ENCODE results near the gene NANOS2.

DNA sequence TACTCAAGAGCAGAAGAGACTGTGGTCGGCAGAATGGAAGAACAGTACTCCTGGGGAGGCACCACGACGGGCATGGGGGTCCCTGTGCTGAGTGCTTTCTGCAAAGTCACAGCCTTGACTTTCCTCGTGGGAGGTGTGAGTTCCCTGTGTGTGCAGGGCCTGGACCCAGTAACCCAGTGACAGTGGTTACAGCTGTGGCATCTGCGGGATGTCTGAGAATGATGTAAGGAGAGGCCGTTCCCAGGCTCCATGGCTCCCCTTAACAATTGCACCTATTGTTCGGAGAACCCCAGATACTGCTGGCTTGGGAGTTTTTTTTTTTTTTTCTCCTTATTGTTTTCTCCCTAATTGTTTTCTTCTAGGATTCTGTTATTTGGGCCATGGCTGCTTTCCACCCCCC is 5.1 kb upstream of the NANOS2 start:
- TF ChIP-seq, protein P1, sequence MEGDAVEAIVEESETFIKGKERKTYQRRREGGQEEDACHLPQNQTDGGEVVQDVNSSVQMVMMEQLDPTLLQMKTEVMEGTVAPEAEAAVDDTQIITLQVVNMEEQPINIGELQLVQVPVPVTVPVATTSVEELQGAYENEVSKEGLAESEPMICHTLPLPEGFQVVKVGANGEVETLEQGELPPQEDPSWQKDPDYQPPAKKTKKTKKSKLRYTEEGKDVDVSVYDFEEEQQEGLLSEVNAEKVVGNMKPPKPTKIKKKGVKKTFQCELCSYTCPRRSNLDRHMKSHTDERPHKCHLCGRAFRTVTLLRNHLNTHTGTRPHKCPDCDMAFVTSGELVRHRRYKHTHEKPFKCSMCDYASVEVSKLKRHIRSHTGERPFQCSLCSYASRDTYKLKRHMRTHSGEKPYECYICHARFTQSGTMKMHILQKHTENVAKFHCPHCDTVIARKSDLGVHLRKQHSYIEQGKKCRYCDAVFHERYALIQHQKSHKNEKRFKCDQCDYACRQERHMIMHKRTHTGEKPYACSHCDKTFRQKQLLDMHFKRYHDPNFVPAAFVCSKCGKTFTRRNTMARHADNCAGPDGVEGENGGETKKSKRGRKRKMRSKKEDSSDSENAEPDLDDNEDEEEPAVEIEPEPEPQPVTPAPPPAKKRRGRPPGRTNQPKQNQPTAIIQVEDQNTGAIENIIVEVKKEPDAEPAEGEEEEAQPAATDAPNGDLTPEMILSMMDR (IDR thresholded peaks at IDR 0.05; ENCODE audit: low read depth, low read length, poor library complexity, severe bottlenecking), result no peak
- TF ChIP-seq EZH2phosphoT487 (IDR thresholded peaks at IDR 0.05; ENCODE audit: borderline replicate concordance, low read length), result no peak

All from DOHH2 (cell line).